Vagina (tissue), 2 donors: Measurements from ENCODE around the gene ACSL1.

Source experiments
- POLR2A ChIP-seq, 2 donors: fragments of 450-650 bp; IDR thresholded peaks; one replicate each; pipeline ENCODE4 v1.6.1; 2017; ENCODE audit warnings: antibody characterized with exemption in 2 of 2, mild to moderate bottlenecking in 2 of 2, moderate library complexity in 2 of 2
- POLR2AphosphoS5 ChIP-seq, 2 donors: sonication (generic); formaldehyde crosslinking; IDR thresholded peaks; one replicate each; pipeline ENCODE4 v1.9.0; 2017; ENCODE audit warnings: antibody characterized with exemption in 2 of 2, mild to moderate bottlenecking in 2 of 2, low read depth in 1 of 2; ENCODE audit not compliant: insufficient read depth in 1 of 2
- TF ChIP-seq, protein P1 (sequence below), 3 experiments: fragments of 450-650 bp in 2 of 3; fragments of 200-600 bp in 1 of 3; sonication (generic) in 1 of 3; IDR thresholded peaks; one replicate each; pipeline ENCODE4 v1.5.1; 2017 to 2019; ENCODE audit warnings: antibody characterized with exemption in 3 of 3, mild to moderate bottlenecking in 2 of 3, moderate library complexity in 2 of 3

DNA sequence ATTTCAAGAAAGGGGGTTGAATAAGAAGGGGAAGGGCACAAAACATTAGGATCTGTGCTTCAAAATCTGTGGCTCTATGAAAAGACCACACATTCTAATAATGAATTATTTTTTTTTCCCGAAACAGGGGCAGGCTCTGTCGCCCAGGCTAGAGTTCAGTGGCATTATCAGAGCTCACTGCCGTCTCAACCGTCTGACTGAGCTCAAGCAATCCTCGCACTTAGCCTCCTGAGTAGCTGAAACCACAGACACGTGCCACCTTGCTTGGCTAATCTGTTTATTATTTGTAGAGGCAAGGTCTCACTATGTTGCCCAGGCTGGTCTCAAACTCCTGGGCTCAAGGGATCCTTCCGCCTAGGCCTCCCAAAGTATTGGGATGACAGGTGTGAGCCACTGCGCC is 33.4 kb downstream of the ACSL1 start:
- TF ChIP-seq, protein P1, sequence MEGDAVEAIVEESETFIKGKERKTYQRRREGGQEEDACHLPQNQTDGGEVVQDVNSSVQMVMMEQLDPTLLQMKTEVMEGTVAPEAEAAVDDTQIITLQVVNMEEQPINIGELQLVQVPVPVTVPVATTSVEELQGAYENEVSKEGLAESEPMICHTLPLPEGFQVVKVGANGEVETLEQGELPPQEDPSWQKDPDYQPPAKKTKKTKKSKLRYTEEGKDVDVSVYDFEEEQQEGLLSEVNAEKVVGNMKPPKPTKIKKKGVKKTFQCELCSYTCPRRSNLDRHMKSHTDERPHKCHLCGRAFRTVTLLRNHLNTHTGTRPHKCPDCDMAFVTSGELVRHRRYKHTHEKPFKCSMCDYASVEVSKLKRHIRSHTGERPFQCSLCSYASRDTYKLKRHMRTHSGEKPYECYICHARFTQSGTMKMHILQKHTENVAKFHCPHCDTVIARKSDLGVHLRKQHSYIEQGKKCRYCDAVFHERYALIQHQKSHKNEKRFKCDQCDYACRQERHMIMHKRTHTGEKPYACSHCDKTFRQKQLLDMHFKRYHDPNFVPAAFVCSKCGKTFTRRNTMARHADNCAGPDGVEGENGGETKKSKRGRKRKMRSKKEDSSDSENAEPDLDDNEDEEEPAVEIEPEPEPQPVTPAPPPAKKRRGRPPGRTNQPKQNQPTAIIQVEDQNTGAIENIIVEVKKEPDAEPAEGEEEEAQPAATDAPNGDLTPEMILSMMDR (IDR thresholded peaks at IDR 0.05) = no peak
- no peak for TF ChIP-seq POLR2A (IDR thresholded peaks at IDR 0.05)
- TF ChIP-seq POLR2AphosphoS5 (IDR thresholded peaks at IDR 0.05; ENCODE audit: insufficient read depth in 1 of 2, low read depth in 1 of 2) = no peak
